HG03095 (cell line): Measurements from ENCODE around the gene GABPB2.
A peak's percentile ranks its signal among the peaks of the same experiment; 100 is the strongest.

ENCODE experiments used
- ATAC-seq: cut with Tn5 transposase; IDR thresholded peaks from one replicate; pipeline ENCODE4 v1.9.1; 2021; ENCODE audit warnings: moderate library complexity; ENCODE audit not compliant: unreplicated experiment

GABPB2 gene

GRCh38 chr1:151131701-151132334 is 61.3 kb downstream of the GABPB2 start:
- ATAC-seq, result no peak

- no peak for ATAC-seq
Observed at GRCh38 chr1:151132335-151133017, 61.9 kb downstream of the GABPB2 start.

DNA sequence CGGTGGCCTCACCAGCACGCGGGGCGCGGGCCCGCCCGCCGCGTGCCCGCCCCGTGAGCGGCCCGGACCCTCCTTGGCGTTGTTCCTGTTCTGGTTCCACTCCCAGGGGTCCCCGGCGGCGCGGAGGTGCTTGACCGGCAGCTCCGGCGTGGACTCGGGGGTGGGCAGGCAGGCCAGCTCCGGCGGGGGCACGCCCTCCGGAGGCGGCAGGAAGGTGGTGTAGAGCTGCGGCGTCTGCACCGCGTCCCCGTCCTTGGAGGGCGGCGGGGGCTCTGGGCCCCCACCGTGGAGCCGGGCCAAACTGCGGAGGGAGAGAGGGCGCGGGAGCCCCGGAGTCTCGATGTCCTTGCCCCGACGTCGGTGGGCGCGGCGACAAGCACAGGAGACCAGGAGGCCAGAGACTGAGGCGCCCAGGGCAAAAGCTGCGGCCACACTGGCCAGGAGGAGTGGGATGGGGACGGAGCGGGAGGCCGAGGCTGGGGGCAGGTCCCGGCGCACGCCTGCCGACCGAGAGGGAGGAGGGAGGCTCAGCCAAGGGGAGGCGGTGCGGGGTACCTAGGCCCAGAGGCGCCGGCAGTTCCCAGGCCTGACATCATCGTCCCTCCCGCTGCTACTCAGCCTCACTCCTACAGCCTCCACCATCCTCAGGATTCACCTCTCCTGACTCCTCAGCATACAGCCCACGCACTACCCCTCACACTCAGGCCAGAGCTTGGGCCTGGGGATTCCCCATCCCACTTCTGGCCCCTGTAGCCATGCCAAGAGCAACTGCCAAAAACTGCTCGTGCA is 62.7 kb downstream of the GABPB2 start:
- no peak for ATAC-seq

DNA sequence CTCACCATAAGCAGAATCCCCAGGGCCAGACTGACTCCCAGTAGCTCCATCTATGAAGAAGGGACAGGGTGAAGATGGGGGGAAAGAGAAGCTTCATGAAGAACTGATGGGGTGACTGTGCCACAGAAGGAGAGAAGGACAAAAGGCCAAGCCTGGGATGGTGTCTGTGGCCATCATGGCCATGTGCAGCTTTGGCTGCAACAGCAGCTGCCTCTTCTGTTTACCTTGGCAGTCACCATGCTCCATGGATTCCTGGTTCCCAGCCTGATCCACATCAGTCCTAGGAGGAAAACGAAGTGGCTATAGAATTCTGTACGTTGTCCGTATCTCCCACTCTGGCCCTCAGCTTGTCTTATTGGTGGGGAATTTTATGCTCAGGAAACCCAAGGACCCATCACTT is 63.8 kb downstream of the GABPB2 start:
- ATAC-seq, result no peak

DNA sequence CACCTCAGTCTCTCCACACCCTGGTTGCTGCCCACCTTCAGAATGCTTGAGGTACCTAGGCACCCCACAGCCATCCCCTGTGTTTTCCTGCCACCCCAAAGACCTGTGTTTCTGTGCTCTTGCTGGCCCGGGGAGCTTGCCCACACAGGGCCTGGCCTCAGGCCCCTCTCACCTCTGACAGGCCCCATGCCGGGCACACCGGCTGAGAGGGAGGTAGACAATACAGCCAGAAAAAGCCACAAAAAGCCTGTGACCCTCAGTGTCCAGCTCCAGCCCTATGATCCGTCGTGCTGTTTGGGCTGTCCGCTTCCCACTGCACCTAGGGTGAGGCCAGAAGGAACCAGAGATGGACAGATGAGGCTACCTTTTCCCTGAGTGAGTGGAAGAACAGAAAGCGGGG is 64.4 kb downstream of the GABPB2 start:
- ATAC-seq, result no peak

GRCh38 chr1:151135433-151136385 is 65.1 kb downstream of the GABPB2 start:
- no peak for ATAC-seq

- no peak for ATAC-seq
Observed at GRCh38 chr1:151137789-151138188, 67.2 kb downstream of the GABPB2 start.

GRCh38 chr1:151142411-151143056 is 72.0 kb downstream of the GABPB2 start:
- ATAC-seq, result no peak

- ATAC-seq, result no peak
Observed at GRCh38 chr1:151143057-151143435, 72.5 kb downstream of the GABPB2 start.

DNA sequence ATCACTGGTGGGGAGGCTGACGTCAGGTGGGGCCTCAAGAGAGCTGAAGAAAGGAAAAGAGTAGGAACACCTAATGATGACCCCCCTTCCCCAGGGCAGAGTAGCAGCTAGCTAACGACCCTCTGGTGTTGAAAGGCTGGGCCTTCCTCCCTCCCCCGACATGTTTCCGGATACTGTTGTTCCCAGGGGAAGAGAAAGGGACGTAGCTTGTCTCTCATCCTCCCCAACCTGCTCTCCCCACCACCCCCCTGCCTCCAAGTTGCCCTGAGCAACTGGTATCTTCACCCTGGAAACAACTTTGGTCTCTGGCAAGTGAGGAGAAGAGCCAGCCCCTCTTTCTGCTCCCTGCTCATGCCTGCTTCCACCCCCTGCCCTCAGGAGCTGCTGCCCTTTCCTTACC is 73.4 kb downstream of the GABPB2 start:
- ATAC-seq, result no peak

DNA sequence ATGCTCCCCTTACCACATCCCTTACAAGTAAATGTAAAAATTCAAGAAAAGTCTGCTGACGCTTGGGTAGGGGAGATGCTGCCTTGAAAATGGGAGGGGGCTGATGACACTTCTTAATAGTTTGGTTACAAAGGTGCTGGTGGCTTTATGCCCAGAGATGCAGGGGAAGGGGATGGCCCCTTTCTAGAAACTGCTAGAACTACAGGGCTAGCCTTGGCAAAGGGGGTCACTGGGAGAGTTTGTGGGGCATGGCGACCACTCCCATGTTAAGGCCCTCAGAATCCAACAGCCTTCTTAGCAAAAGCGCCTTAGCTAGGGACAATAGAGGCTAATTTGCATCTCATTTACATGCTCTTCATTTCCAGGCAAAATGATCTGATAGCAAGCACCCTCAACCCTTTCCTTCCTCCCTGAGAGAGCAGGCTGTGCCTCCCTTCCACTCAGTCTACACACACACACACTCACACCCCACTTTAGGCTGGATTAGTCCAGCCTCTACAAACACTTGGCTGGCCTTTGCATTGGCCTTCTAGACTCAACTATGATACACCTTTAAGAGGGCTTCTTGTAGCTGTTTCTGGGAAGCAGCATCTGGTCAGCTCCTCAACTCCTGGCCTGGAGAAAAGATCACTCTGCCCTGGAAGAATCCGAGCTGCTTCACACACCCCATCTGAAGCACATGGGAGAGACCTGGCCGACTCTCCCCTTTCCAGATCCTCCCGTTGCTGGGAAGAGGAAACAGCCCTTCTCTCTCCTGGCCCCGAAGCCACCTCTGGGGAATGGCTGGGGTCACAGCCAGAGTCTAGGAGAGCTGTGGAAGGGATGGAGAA is 74.1 kb downstream of the GABPB2 start:
- ATAC-seq, result no peak

- ATAC-seq, result no peak
Observed at GRCh38 chr1:151145304-151146071, 74.9 kb downstream of the GABPB2 start.

GRCh38 chr1:151146072-151146411 is 75.5 kb downstream of the GABPB2 start:
- no peak for ATAC-seq

DNA sequence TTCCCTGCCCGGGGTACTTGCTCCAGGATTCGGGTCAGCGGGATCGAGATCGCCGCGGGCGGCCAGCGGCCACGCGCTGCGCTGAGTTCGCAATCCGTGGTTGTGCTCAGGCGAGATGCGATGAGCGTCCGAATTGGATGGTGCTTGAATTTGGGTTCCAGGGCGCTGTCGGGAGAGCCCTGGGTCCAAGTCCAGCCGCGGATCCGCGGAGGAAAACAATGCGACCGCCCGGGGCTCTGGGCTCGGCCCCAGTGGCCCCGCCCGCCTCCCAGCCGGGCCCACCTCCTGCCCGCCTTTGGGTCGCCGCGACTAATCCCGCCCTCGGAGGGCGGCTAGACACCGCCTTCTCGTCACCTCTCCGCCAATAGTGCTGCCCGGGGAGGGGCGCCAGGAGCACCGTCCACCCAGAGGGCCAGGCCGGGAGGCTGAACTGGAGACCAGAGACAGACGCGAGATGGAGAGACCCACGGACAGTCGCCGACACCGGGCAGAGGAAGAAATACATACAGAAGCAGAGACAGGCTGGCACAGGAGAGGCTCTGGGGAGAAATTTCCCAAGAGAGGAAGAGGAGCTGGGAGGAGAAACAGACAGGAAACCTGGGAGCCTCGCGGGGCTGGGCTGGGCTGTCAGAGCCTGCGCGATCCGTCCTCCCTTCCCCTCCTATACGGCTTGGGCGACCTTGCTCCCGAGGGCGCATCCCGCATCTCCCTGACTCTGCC is 76.0 kb downstream of the GABPB2 start, which contains the start of gene SEMA6C:
Gene SEMA6C (minus strand): TSS at position 220 of the 720 bp plus-strand sequence. CDS start 4,010 bp downstream, outside the sequence.
- ATAC-seq, result peak; percentile 98

- ATAC-seq, result no peak
Observed at GRCh38 chr1:151147132-151147503, 76.6 kb downstream of the GABPB2 start.

DNA sequence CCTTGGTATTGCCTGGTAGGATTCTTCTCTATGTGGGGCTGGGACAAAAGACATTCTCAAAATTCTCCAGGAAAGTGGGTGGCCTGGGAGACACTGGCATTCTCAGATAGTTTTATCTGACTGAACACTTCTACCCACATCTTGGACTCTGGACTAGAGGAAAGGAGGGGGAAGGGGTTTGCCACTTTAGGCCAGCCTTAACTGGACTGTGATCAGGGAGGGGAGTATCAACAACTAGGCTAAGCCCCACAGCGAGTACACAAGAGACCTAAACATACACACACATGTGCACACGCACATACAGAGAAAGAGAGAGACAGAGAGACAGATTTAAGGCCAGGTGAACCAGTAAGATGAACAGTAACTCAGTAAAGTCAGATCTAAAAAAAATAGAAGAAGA is 77.1 kb downstream of the GABPB2 start:
- ATAC-seq, result no peak

DNA sequence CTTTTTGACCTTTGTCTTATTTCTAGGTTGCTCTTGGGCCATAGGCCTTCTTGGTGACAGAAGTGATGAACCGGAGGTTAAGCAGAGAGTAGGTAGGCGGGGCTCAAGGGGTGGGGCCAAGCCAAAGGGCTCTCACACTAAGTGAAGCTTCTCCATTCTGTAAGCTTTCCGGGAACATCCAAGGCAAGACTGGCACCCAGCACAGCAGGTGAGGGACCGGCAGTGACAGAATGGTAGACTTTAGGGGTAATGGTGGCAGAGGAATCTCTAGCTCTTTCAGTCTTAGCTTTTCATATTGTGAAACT is 85.9 kb downstream of the GABPB2 start, which contains the start of gene TNFAIP8L2:
Gene TNFAIP8L2 (plus strand): TSS at position 135 of the 305 bp plus-strand sequence. CDS start 2,049 bp downstream, outside the sequence.
- ATAC-seq, result peak; percentile 59

DNA sequence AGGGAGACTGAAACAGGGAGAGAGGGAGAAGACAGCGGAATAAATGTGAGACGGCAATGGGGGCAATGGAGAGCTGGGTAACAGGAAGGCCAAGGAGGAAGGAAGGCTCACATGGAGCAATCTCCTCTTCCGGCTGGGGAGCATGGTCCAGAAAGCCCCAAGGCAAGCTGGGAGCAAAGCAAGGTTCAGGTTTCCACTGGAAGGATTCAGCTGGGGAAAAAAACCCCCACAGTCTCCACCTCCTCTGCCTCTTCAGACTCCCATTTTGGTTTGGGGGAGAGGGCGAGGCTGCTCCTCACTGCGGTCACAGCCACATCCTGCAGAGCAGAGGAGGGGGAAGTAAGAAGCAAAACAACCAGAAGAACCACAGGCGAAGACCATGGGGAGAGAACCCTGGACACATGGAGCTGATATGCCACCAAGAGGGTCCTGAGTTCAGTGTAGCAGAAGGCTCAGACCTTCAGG is 86.5 kb downstream of the GABPB2 start:
- no peak for ATAC-seq
